OCI-LY7 (cell line): ENCODE results near the gene CD37.

Experiments
- EZH2phosphoT487 ChIP-seq: fragments of 200-600 bp; sonication (generic); IDR thresholded peaks from 2 replicates; pipeline ENCODE4 v1.6.1; 2018; ENCODE audit warnings: low read depth, borderline replicate concordance, mild to moderate bottlenecking, mixed run types, antibody characterized with exemption, low read length, moderate library complexity, mixed read lengths
- TF ChIP-seq, protein P1 (sequence below): fragments of 200-600 bp; sonication (generic); conservative IDR thresholded peaks from 2 replicates; pipeline ENCODE4 v1.5.1; 2014; ENCODE audit warnings: mild to moderate bottlenecking, antibody characterized with exemption, low read length, moderate library complexity, mixed read lengths

DNA sequence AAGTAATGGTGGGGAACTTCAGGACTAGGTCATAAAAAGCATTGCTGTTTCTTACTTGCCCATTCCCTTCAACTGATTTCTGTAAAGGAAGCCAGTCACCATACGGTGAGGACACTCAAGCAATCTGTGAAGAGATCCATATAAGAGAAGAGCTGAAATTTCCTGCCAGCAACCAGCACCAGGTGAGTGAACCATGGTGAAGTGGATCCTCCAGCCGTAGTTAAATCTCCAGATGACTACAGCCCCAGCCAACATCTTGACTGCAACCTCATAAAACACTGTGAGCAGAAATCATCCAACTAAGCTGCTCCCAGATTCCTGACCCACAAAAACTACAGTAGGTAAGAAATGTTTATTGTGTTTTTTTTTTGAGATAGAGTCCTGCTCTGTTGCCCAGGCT is 6.5 kb upstream of the CD37 start:
- TF ChIP-seq, protein P1, sequence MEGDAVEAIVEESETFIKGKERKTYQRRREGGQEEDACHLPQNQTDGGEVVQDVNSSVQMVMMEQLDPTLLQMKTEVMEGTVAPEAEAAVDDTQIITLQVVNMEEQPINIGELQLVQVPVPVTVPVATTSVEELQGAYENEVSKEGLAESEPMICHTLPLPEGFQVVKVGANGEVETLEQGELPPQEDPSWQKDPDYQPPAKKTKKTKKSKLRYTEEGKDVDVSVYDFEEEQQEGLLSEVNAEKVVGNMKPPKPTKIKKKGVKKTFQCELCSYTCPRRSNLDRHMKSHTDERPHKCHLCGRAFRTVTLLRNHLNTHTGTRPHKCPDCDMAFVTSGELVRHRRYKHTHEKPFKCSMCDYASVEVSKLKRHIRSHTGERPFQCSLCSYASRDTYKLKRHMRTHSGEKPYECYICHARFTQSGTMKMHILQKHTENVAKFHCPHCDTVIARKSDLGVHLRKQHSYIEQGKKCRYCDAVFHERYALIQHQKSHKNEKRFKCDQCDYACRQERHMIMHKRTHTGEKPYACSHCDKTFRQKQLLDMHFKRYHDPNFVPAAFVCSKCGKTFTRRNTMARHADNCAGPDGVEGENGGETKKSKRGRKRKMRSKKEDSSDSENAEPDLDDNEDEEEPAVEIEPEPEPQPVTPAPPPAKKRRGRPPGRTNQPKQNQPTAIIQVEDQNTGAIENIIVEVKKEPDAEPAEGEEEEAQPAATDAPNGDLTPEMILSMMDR = no peak
- TF ChIP-seq EZH2phosphoT487 = no peak
